GM19372 (cell line): Measurements from ENCODE around the gene ADRM1.

ENCODE experiments used
- ATAC-seq: cut with Tn5 transposase; IDR thresholded peaks from one replicate; pipeline ENCODE4 v1.9.1; 2021; ENCODE audit warnings: mild to moderate bottlenecking, low read depth, moderate library complexity; ENCODE audit not compliant: unreplicated experiment

The ADRM1 gene

DNA sequence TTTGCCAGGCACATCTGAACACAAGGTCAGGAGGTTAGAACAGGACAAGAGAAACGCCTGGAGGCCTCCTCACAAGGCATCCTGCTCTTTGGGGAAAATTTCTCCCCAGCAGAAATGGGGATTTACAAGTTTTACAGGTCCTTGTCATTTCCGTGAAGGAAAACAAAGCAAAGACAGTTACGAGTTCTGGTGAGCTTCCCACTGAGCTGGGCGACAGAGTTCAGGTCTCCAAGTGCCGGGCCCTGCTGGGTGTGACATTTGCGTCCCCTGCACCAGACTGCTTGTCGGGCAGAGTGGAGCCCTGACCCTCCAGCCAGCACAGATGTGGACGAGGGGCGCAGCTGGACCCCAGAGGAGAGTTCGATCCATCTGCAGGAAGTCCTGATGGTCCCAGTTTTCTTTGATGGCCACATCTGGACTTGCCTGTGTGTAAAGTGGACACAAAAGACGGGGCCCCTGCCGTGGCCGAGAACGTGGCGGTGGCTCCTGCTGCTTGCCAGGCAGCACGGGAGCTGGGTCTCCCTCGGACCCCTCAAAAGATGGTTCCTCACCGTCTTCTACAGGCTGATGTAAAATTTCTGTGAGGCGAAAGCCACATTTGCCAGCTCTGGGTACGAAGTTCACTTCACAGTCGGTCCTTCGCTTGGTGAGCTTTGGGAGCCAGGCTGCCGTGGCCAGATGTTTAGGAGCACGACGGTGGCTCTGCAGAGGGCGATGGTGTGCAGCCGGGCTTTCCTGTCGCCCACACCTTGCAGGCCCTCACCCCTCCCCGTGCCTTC is 5.2 kb upstream of the ADRM1 start:
- no peak for ATAC-seq

DNA sequence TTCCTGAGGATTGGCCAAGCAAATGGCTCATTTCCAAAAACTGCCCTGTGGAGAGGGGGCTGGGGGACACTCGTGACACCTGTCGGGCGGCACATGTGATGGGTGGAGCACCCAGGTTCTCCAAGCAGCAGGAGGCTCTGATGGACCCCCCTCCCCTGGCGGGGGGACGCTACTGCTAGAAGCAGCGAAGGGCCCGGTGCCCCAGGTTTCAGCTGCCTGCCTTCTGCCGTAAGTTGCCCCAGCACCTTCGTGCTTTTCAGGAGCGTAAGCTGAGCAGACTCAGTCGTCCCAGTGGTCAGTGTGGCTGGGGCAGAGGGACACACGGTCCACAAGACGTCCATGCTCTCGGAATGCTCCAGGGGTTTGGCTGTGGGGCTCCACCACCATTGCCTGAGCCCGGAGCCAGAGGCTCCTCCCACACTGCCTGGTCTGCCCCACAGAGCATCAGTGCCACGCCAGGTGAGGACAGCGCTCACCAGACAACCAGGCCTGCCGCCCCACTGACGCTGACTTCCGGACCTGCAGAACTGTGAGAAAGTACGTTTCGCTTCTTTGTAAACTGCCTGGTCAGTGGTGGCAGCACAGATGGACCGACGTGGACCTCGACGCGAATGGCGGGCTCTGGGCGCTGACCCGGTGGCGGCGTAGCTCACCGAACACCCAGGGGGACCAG is 4.1 kb upstream of the ADRM1 start:
- no peak for ATAC-seq

DNA sequence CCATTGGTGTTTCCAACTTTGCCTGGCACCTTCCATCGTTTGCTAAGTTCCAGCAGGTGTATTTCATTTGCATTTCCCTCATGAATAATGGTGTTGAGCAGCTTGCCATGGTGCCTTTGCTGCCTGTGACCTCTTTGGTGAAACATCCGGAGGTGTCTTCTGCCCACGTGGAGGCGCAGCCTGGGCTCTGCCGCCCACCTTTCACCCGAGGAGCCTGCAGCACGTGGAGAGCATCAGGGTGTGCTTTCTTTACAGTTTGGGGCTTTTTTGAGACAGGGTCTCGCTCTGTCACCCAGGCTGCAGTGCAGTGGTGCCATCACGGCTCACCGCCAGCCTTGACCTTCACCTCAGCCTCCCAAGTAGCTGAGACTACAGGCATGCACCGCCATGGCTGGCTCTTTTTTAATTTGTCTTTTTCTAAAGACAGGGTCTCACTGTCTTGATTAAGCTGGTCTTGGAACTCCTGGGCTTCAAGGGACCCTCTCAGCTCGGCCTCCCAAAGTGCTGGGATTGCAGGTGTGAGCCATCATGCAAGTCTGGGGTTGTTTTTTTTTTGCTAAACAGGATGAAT is 3.0 kb upstream of the ADRM1 start:
- no peak for ATAC-seq

DNA sequence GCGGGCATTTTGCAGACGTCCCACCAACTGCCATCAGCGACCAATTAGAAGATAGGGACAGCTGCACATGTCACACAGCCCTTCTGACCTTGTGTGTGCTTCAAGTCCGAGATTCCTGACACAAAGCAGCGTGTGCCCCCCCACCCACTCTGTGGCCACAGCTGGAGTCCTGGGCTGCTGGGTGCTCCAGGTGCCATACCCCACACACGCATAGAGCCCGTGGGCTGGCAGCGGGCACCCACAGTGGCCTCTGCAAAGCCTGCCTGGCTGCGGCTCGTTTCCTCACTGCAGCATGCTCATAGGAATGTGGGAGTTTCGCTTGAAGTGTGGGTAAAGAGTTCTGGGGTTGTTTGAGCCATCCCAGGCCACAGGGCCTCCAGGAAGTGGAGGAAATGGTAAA is 2.5 kb upstream of the ADRM1 start:
- no peak for ATAC-seq

DNA sequence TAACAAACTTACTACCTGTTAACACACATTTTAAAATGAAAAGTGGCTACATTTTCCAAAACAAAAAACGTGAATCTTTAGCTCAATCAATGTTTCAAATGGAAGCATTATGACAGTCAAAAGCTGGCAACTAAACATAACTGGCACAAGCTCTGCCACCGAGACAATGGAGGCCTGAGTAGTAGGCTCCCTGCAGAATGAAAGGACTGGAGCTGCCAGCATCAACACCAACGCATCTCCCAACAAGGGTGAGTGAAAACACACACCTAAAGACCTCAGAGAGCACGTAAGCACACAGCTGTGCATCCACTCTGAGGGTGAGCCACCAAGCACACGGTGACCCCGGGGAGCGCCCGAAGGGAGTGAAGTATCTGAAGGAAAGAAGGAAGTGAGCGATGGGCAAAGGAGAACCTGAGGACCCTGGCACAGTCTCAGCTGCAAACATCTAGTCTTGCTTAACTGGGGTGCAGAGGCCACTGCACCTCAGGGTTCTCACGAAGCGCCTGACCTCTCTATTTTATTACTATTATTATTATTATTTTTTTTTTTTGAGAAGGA is 1.6 kb upstream of the ADRM1 start:
- ATAC-seq = no peak

DNA sequence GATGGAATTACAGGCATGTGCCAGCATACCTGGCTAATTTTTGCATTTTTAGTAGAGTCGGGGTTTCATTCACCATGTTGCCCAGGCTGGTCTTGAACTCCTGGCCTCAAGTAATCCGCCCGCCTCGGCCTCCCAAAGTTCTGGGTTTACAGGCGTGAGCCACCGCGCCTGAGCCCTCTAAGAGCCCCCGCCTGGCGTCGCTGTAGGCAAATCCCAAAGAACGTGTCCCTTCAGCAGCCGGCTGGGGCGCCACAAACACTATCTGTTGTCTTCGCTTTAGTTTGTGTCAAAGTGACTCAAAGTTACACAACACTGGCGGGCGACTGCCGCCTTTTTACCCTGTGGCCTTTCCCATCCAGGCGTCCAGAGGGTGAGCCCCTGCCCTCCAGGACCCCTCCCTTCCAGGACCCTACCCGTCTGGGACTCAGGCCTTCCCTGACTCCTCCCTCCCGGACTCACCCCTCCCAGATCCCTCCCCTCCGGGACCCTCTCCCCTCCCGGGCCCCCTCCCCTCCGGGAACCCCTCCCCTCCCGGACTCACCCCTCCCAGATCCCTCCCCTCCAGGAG is 940 bp upstream of the ADRM1 start:
- peak; percentile 31 for ATAC-seq

DNA sequence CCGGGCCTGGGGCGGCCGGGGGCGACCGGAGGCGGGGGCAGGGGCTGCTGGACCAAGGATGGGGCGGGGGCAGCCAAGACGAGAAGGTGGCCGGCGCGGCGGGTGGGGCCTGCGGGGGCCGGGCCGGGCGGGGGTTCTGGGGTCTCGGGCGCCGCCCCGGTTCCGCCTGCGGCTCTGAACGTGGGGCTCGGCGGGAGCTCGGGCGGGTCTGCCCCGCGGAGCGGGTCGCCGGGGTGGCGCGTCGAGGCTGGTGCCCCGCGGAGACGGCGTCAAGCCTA is 204 bp downstream of the ADRM1 start:
- ATAC-seq = no peak

DNA sequence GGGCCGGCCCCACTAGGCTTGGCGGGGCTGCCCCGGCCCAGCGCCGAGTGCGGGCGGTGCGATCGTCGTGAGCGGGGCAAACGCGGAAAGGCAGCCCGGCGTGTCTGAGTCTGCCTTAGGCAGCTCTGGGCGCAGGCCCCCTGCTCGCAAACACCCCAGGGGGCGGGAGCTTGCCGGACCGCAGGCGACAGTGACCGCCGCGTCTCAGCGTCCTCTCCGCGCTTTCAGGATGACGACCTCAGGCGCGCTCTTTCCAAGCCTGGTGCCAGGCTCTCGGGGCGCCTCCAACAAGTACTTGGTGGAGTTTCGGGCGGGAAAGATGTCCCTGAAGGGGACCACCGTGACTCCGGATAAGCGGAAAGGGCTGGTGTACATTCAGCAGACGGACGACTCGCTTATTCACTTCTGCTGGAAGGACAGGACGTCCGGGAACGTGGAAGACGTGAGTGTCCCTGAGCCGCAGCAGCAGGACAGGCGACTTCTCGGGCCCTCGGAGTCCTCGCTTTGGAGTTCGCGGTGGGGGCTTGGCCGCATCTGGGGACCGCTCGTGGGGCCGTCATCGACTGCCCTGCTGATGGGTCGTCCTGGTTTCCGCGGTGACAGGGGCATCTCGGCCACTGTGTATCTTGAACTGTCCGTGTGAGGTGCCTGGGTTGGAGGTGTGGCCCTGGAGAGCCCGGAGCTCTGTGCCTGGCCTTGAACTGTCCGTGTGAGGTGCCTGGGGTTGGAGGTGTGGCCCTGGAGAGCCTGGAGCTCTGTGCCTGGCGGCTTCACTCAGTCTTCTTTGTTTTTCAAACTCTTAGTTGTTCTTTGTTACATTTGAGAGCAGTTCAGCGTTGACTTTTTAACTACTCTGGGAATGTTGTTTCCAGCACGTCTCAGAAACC is 786 bp downstream of the ADRM1 start:
- ATAC-seq = peak; percentile 2

DNA sequence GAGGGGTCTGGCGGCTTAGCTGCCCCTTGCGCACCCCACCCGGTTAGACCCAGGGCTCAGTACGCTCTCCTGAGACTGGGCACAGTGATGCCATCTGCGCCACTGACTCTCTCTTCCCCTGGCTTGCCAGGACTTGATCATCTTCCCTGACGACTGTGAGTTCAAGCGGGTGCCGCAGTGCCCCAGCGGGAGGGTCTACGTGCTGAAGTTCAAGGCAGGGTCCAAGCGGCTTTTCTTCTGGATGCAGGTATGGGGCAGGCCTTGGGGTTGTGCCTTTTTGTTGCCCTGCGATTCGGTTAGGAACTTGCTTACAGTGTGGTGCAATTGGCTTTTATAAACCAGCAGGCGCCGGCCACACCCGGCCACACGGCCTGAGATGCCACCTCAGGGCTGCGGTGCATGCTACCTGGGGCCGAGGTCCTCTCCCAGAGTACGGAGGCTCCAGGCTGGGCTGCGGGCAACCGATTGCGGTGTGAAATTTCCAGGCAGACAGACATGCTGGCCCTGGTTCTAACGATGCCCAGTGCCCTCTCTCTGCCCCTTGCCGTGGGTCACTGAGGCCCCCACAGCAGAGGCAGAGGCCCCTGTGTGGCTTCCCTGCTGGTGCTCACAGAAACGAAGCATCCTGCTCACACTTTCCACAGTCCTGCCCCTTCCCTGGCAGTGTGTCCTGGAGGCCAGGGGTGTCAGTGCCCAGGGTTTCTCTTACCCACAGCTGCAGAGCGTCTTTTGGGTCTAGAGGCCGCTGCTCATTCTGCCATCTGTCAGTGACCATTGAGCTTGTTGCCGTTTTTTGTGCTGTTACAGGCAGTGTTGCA is 1.7 kb downstream of the ADRM1 start:
- ATAC-seq = no peak

DNA sequence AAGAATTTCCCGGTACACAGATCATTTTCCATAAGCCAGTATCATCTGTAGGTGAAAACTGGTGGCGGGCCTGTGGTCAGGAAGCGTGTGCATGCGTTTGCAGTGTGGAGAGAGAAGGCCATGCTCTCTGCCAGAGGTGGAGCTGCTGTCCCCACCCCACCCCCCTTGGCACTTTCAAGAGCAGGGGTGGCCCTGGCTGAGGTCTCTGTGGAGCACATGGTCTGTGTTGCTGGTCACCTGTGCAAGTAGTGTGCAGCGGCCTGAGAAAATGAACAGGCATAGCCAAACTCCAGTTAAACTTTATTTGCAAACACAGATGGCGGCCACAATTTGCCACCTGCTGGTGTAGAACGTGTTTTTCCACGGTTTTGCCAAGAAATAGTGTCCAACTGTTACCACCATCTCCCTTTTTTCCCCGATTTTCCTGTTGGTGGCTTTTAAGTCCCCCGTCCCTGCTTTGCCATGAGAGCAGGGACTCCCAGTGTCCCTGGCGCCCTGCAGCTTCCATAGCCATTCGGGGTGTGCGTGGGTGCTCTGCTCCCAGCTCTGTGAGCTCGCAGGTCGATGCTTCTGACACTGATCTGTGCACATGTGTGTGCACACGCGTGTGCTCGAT is 2.5 kb downstream of the ADRM1 start:
- ATAC-seq = no peak

DNA sequence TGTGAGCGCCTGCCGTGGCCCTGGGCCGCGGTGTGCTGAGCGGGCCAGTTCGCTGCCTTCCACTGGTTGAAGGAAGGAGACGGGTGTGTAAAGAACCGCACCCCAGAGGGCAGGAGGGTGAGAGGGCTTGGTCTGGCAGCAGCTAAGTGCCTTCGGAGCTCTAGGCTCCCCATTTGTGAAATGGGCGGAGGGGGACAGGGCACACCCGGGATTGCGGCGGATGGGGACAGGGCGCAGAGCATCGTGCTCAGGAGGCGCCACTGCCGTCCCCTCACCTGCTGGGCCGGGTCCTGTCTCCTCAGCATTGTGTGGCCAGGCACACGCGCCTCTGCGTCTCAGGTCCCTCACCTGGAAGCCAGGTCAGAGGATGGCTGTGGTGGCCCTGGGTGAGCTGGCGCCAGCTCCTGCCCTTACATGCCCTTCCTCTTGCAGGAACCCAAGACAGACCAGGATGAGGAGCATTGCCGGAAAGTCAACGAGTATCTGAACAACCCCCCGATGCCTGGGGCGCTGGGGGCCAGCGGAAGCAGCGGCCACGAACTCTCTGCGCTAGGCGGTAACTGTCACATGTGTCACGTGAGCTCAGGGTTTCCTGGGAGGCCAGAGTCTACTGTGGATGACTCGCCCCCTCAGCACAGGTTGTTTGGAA is 3.1 kb downstream of the ADRM1 start:
- ATAC-seq = no peak

DNA sequence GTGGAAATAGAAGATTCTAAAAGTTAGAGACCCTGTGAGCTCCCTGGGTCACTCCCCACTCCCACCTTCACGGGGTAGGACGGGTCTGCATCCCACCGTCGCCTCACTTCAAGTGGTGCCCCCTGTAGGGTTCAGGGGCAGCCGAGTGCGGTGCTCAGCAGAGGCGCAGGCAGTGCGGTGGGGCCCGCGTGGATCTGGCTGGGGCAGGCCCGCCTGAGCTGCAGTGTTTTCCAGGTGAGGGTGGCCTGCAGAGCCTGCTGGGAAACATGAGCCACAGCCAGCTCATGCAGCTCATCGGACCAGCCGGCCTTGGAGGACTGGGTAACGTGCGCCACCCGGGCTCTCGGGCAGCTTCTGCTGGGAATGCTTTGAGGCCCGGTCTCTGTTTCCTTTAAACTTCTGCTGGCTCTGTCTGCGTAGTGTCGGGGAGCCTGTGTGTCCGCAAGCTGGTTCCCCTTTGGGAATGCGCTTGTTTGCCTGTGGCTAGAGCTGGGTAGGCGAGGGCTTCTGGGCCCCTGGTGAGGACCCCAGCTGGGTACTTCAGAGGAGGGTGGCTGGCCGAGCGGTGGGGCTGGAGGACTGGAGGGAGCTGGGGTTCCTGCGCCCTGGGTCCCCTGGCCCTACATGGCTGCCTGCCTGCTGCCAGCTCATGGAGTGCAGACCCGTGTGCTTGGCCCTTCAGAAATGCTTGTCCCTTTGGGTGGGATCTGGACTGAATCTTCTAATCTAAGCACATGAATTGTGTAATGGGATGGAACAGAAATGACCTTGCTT is 3.8 kb downstream of the ADRM1 start:
- no peak for ATAC-seq

DNA sequence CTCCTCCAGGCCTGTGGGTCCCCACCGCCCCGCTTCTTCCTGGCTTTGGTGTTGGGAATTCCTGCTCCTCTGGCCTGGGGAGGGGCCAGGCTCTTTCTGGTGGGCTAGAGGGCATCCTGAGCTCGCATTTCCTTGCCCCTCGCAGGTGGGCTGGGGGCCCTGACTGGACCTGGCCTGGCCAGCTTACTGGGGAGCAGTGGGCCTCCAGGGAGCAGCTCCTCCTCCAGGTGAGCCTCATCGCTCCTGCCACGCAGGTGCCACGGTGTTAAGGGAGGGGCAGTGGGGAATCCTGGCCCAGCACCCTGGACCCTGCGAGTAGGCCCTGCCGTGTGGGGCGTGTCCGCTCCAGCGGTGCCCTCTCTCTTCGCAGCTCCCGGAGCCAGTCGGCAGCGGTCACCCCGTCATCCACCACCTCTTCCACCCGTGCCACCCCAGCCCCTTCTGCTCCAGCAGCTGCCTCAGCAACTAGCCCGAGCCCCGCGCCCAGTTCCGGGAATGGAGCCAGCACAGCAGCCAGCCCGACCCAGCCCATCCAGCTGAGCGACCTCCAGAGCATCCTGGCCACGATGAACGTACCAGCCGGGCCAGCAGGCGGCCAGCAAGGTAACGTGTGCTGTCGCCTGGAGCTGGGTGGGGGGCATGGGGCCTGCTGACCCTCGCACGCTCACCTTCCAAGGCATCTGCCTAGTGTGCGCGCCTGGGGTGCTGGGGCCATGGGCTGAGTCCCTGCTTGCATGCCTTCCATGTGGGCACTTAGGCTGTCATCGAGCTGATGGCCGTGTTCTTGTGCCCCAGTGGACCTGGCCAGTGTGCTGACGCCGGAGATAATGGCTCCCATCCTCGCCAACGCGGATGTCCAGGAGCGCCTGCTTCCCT is 4.7 kb downstream of the ADRM1 start:
- no peak for ATAC-seq

DNA sequence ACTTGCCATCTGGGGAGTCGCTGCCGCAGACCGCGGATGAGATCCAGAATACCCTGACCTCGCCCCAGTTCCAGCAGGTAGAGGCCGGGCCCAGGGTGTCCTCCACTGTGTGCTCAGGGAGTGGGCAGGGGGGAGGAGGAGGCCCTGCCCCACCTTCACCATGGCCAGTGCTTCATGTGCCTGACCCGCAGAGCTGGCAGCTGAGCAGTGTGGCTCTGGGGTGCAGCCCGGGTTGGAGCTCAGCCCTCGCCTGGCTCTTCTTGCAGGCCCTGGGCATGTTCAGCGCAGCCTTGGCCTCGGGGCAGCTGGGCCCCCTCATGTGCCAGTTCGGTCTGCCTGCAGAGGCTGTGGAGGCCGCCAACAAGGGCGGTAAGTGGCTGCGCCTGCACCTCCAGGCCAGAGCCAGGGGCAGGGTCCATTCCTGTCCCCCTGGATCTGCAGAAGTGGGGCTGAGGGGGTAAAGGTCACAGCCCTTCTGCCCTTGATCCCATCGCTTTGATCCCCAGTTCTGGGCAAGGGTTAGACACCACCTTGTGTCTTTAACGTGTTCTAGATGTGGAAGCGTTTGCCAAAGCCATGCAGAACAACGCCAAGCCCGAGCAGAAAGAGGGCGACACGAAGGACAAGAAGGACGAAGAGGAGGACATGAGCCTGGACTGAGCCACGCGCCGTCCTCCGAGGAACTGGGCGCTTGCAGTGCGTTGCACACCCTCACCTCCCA is 5.5 kb downstream of the ADRM1 start:
- no peak for ATAC-seq

DNA sequence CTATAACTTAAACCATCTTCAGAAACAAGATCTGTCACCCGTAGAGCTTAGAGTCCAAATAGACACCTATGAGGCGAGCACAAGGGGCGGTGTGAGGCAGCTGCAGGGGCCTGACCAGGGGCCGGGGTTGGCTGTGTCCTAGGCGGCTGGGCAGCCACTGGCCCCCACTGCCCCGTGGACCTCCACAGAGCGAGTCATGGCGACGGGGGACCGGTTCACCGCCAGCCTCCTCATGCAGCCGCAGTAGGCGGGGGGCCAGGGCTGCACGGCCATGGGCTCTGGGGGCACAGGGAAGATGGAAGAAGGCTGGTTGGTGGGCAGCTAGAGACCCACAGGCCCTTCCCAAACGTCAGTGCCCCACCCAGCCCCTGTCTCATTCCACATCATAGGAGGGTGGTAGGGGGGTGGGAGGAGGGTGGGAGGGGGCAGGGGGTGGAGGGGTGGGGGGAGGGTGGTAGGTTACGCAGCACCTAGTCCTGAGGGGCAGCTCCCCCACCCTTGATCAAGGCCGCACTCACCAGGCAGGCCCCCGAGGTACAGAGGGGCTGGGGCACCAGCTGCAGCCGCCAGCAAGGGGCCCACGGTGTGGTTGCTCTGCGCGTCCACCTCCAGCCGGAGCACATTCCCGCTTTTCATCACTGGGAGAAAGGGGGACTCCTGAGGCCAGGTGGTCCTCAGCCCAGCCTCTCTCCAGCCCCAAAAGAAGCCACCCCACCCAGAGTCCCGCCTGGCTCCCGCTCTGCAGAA is 6.6 kb downstream of the ADRM1 start:
- ATAC-seq = no peak
